ENCODE results near the gene SLC7A10.

SLC7A10 gene

GRCh38 chr19:33239223-33239975, 13.7 kb upstream of the SLC7A10 start:
- no peak overlapping the region for H3K4me3 ChIP-seq (ENCODE audit: control insufficient read depth, low read depth, low read length)
- TF ChIP-seq CTCF (conservative IDR thresholded peaks at IDR 0.05; ENCODE audit: control insufficient read depth, insufficient read depth, low read depth, low read length) = no peak
- DNase-seq (ENCODE audit: low read depth) = no peak

GRCh38 chr19:33238481-33239149, 13.0 kb upstream of the SLC7A10 start:
- no peak overlapping the region for H3K4me3 ChIP-seq (ENCODE audit: control insufficient read depth, low read depth, low read length)
- DNase-seq (ENCODE audit: low read depth) = no peak
- no peak for TF ChIP-seq CTCF (conservative IDR thresholded peaks at IDR 0.05; ENCODE audit: control insufficient read depth, insufficient read depth, low read depth, low read length)

GRCh38 chr19:33236696-33237390, 11.2 kb upstream of the SLC7A10 start:
- no peak for DNase-seq (ENCODE audit: low read depth)
- H3K4me3 ChIP-seq (ENCODE audit: control insufficient read depth, low read depth, low read length) = no peak overlapping the region
- no peak for TF ChIP-seq CTCF (conservative IDR thresholded peaks at IDR 0.05; ENCODE audit: control insufficient read depth, insufficient read depth, low read depth, low read length)

- no peak overlapping the region for H3K4me3 ChIP-seq (ENCODE audit: control insufficient read depth, low read depth, low read length)
Observed at GRCh38 chr19:33235996-33236350, 10.3 kb upstream of the SLC7A10 start.

GRCh38 chr19:33235269-33235995, 9.8 kb upstream of the SLC7A10 start:
- TF ChIP-seq CTCF (conservative IDR thresholded peaks at IDR 0.05; ENCODE audit: control insufficient read depth, insufficient read depth, low read depth, low read length) = peak; percentile 85
- DNase-seq (ENCODE audit: low read depth) = peak; percentile 64
- H3K4me3 ChIP-seq (ENCODE audit: control insufficient read depth, low read depth, low read length) = no peak overlapping the region

More at GRCh38 chr19:33235996-33236350, 10.3 kb upstream of the SLC7A10 start:
- no peak for TF ChIP-seq CTCF (conservative IDR thresholded peaks at IDR 0.05; ENCODE audit: control insufficient read depth, insufficient read depth, low read depth, low read length)
- DNase-seq (ENCODE audit: low read depth) = no peak

GRCh38 chr19:33234736-33235135, 9.1 kb upstream of the SLC7A10 start:
- no peak for TF ChIP-seq CTCF (conservative IDR thresholded peaks at IDR 0.05; ENCODE audit: control insufficient read depth, insufficient read depth, low read depth, low read length)
- H3K4me3 ChIP-seq (ENCODE audit: control insufficient read depth, low read depth, low read length) = no peak overlapping the region
- no peak for DNase-seq (ENCODE audit: low read depth)

All from fibroblast of mammary gland (primary cell).